ENCODE measurements around the gene FAM32A.

Gene FAM32A

GRCh38 chr19:16224293-16225045, 39.3 kb downstream of the FAM32A start:
- no peak overlapping the region for H3K4me3 ChIP-seq (replicated peaks; ENCODE audit: low read depth, low read length)
- TF ChIP-seq CTCF (IDR thresholded peaks at IDR 0.05; ENCODE audit: low read length, missing control alignments): no peak
- DNase-seq (ENCODE audit: low read depth): no peak

GRCh38 chr19:16225279-16226183, 40.3 kb downstream of the FAM32A start:
- no peak overlapping the region for H3K4me3 ChIP-seq (replicated peaks; ENCODE audit: low read depth, low read length)
- TF ChIP-seq CTCF (IDR thresholded peaks at IDR 0.05; ENCODE audit: low read length, missing control alignments): no peak
- no peak for DNase-seq (ENCODE audit: low read depth)

GRCh38 chr19:16226184-16226591, 41.0 kb downstream of the FAM32A start:
- TF ChIP-seq CTCF (IDR thresholded peaks at IDR 0.05; ENCODE audit: low read length, missing control alignments): no peak
- DNase-seq (ENCODE audit: low read depth): no peak
- H3K4me3 ChIP-seq (replicated peaks; ENCODE audit: low read depth, low read length): no peak overlapping the region

- no peak overlapping the region for H3K4me3 ChIP-seq (replicated peaks; ENCODE audit: low read depth, low read length)
- DNase-seq (ENCODE audit: low read depth): no peak
- no peak for TF ChIP-seq CTCF (IDR thresholded peaks at IDR 0.05; ENCODE audit: low read length, missing control alignments)
Observed at GRCh38 chr19:16226878-16227836, 41.9 kb downstream of the FAM32A start.

- no peak for TF ChIP-seq CTCF (IDR thresholded peaks at IDR 0.05; ENCODE audit: low read length, missing control alignments)
- H3K4me3 ChIP-seq (replicated peaks; ENCODE audit: low read depth, low read length): no peak overlapping the region
- no peak for DNase-seq (ENCODE audit: low read depth)
Observed at GRCh38 chr19:16227837-16228636, 42.8 kb downstream of the FAM32A start.

All from fibroblast of pulmonary artery (primary cell).